GM19463 (cell line): Measurements from ENCODE around the gene GNS.

Experiments used
- ATAC-seq: cut with Tn5 transposase; IDR thresholded peaks from one replicate; pipeline ENCODE4 v1.9.1; 2021; ENCODE audit warnings: mild to moderate bottlenecking, moderate library complexity; ENCODE audit not compliant: unreplicated experiment

GNS gene

DNA sequence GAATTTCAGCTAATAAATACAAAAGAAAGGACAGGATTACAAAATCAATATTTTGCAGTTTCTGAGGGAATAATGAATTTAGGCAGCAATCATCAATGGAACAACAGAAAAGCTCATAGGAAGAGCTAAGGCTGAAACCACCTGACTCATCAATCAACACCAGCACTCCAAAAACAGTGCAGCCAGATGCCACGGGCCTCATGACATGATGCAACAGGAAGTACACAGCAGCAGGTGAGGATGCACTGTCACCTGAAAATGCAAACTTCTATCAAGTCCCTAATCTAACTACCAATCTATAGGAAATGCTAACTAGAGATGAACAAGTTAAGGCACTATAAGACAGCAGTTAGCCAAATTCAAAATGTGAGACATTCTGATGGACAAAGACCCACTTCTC lies 21.7 kb downstream of the GNS start:
- ATAC-seq: no peak

DNA sequence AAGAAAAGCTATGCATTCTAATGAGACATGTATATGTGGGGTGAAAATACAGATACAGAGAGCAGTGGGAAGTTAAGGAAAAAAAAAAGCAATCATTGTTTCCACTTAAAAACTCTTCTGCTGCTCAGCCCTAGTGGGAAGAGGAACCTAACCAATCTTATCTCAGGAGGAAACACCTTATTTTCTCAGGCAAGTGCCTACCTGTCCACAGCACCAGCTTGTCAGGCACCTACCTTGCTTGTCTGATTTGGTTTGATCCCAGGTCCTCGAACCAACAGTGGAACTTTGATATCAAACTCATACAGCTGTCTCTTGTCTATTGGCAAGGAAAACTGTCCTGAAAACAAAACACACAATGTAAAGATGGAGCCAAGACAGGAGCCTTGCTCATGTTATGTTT lies 22.4 kb downstream of the GNS start:
- ATAC-seq: no peak

DNA sequence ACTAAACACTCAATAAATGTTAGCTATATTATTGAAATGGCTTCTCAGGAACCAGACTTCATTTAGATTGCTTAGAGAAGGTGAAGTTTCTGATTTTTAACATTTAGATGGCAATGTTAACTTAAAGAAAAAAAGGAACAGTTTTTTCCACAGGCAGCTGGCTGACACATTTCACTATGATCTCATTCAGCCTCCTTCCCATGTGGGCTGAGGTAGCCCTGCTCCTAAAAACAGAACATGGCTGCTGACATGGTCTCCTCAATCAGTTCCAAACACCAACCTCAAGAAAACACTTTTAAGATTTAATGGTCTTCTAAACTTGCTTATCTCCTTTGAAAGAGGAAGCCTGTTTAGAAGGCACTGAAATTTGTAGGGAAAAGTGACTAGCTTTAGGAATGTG lies 23.8 kb downstream of the GNS start:
- ATAC-seq: no peak

- ATAC-seq: no peak
These were observed 25.3 kb downstream of the GNS start for GRCh38 chr12:64733857-64734256.

DNA sequence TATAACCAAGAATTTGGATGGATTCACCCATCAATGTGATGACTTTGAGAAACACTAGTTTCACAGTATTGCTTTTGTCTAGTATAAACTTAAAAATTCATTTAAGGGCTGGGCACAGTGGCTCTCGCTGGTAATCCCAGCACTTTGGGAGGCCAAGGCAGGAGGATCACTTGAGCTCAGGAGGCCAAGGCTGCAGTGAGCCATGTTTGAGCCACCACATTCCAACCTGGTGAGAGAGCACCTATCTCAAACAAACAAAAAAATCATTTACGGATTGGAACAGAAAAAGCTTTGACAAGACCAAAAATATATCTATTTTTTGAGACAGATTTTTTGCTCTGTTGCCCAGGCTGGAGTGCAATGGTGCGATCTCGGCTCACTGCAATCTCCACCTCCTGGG lies 27.5 kb downstream of the GNS start:
- ATAC-seq: no peak

- no peak for ATAC-seq
These were observed 28.6 kb downstream of the GNS start for GRCh38 chr12:64730588-64730969.

DNA sequence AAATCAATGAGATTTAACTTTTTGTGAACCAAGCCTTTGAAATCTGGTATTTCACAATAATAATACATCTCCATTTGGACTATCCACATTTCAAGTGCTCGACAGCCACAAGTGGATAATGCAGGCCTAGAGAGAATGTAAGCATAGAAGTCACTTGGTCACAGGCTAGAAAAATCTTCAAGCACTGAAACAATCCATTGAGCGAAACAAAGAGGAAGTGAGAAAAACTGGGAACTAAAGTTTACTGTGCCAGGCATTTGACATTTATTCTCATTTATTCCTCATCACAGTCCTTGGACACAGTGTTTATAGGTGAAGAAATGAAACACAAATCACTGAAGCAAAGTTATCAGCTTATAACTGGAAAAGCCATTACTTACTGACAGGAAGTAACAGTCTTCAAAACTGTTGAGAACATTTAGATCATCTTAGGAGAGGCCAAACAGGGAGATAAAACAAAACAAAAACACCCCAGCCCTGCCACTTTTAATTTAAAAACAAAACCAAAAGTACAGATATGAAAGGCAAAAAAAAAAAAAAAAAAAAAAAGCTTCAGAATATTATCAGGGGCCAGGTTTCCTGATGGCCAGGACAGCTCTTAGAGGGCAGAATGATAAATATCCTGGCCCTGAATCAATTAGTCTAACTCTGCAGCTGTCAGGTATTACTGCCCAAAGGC lies 29.2 kb downstream of the GNS start:
- ATAC-seq: no peak

DNA sequence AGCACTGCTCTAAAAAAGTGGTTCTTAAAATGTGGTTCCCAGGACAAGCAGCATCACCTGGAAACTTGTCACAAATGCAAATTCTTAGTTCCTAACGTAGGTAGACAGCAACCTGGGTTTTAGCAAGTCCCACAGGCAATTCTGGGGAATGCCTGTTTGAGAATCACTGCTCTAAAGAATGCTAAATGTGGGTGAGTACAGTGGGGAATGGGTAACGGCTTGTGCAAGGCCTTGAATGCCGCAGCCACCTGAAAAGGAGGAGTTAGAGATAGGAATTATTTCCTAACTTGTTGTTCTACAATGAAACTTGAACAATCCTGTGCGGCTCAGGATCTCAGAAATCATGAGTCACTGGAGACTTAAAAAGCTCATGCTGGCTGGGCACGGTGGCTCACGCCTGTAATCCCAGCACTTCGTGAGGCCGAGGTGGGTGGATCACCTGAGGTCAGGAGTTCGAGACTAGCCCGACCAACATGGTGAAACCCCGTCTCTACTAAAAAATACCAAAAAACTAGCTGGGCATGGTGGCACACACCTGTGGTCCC lies 34.9 kb downstream of the GNS start:
- no peak for ATAC-seq

- no peak for ATAC-seq
These were observed 35.6 kb downstream of the GNS start for GRCh38 chr12:64723630-64724029.

DNA sequence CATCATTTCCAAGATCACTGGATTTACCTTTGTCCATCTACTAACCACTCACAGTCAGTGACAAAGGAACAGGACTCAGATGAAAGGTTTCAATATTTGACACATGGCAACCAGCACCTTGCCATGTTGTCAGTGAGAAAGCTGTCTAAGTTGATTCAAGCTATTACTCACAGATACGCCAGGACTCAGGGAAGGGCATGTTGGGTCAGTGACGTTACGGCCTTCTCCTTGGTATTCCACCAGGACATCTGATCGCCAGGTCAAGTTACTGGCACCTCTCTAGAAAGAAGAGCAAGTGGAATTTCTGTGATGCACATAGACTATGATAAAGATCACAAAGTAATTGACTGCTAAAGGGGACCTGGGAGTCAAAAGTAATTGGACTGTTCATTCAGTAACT lies 36.4 kb downstream of the GNS start:
- no peak for ATAC-seq

DNA sequence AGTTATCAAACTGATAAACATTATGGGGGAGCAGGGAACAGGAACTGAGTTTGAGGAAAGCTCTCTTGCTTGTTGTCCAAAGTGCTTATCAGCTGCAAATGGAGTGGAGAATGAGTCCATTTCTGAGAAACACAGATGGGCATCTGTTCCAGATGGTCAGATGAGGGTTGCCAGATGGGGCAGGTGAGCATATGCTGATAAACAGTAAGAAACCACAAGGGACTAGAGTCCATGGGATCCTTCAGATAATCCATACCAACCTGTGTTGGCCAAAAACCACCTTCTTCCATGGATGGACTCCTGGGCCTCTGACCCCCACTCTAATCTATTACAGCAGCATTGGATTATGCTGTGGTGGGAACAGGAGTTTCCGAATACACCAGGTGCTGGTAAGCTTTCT lies 38.3 kb downstream of the GNS start:
- no peak for ATAC-seq

DNA sequence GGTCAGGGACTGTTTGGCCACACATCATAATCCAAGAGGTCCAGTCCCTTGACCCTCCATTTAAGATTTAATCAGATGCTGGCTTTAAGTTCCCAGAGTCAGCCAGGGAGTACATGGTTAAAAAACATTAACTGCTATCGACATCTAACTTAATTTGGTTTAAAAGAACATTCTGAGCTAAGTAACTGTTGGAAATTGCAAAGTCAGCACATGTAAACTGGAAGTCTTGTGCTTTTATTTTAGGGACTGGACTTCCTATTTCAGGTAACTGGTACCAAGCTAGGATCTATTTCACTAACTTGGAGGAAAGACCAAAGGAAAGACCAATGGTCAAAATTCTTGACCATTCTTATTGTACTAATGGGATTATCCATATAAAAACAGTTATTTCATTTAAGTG lies 40.6 kb downstream of the GNS start:
- ATAC-seq: no peak

- ATAC-seq: no peak
These were observed 42.3 kb downstream of the GNS start for GRCh38 chr12:64716839-64717455.

- no peak for ATAC-seq
These were observed 42.8 kb downstream of the GNS start for GRCh38 chr12:64716371-64716770.

DNA sequence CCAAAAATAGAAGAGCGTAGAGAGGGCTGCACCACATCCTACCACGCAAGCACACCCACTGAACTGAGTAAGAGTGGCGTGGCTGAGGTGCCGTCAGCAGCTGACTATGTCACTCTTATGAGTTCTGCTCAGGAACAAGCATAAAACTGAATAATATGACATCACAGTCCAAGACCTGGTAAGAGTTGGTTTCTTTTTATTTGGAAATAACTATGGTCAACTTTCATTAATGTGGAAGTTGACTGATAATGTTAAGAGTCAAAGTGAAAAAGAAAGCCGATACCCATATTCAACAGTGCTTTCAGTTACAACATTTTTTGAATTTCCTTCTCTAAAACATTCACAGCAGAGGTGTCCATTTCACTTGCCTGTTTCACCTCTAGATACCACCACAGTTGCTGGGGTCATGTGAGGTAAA lies 44.6 kb downstream of the GNS start:
- peak; percentile 78 for ATAC-seq

- ATAC-seq: no peak
These were observed 45.8 kb downstream of the GNS start for GRCh38 chr12:64713376-64713775.

GRCh38 chr12:64709429-64709828 lies 49.8 kb downstream of the GNS start:
- ATAC-seq: no peak

- no peak for ATAC-seq
These were observed 51.3 kb downstream of the GNS start for GRCh38 chr12:64707926-64708325.

DNA sequence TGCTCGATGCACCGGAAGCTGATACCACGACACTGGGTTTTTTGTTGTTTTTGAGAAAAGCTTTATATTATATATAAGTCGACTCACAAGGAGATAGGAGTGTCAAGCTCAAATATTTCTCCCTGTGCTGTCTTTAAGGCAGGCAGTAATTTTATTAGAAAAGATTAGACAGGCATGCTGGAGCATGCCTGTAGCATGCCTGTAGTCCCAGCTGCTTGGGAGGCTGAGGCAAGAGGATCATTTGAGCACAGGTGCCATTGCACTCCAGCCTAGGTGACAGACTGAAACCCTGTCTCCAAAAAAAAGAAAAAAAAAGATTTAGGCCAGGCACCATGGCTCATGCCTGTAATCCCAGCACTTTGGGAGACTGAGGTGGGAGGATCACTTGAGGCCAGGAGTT lies 51.8 kb downstream of the GNS start:
- ATAC-seq: no peak

DNA sequence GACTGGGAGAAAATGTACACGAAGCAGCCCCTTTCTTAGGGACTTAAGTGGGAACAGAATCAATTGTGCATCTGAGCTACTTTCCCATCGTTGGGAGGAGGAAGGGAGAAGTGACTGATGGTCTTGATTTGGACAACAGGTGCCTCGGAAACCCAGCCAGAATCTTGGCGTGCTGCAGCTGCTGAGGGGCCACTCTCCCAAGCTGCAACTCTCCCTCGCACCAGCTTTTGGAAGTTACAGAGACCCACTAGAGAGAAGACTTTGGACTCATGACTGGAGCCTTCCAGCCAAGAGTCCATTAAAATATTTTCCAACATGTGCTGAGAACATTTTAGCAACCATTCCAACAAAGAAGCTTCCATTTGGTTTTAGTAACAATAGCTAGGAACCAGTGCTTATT lies 52.3 kb downstream of the GNS start:
- no peak for ATAC-seq

GRCh38 chr12:64706306-64706705 lies 52.9 kb downstream of the GNS start:
- ATAC-seq: no peak

DNA sequence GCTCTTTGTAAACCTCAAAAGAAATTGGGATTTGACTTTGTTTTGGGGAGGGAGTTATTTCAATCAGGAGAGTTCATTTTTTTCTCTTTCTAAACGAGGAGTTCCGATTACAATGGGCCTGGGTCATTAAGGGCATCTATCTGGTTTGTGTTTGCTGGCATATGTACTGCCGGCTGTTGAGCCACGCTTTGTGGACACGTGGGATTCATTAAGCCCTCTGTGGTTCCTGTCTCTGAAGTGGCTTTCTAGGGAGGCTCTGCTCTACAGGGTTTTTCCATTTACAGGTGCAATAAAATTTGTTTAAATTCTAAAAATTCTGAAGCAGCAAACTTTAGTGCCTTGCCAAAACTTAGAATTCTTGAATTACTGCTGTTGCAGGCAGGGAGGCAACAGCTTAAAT lies 57.9 kb downstream of the GNS start:
- no peak for ATAC-seq

GRCh38 chr12:64700532-64700931 lies 58.7 kb downstream of the GNS start:
- ATAC-seq: no peak
